MM.1S (cell line): ENCODE measurements around the gene BRMS1L.

Experiments
- CTCF ChIP-seq: fragments of 300-600 bp; sonication (generic); IDR thresholded peaks from 2 replicates; pipeline ENCODE4 v1.5.1; 2016; ENCODE audit warnings: antibody characterized with exemption, low read length, mixed read lengths
- EZH2 ChIP-seq: fragments of 300-600 bp; sonication (generic); optimal IDR thresholded peaks from 2 replicates; pipeline ENCODE3; 2017; ENCODE audit warnings: low read depth, mild to moderate bottlenecking, antibody characterized with exemption, low read length, mixed read lengths
- EZH2phosphoT487 ChIP-seq: fragments of 300-600 bp; sonication (generic); IDR thresholded peaks from 2 replicates; pipeline ENCODE4 v1.6.1; 2018; ENCODE audit warnings: antibody characterized with exemption, low read length

- TF ChIP-seq EZH2 (no peak), CTCF (no peak), EZH2phosphoT487 (no peak)
Measured at GRCh38 chr14:35861204-35861868, 35.2 kb downstream of the BRMS1L start.
